AG10803 (cell line): Measurements from ENCODE around the gene BDNF.

Experiments
- DNase-seq: peaks from one replicate; pipeline ENCODE4 v3.0.0; 2010; ENCODE audit warnings: low read depth
- H3K4me3 ChIP-seq: 2 replicates; pipeline ENCODE4 v1.5.1; 2011; ENCODE audit warnings: mild to moderate bottlenecking, low read length, control low read depth
- CTCF ChIP-seq: conservative IDR thresholded peaks from 2 replicates; pipeline ENCODE4 v1.5.1; 2011; ENCODE audit warnings: mild to moderate bottlenecking, low read length, control low read depth, inconsistent platforms

The BDNF gene

GRCh38 chr11:27705873-27706820 is 5.9 kb upstream of the BDNF start:
- peak; percentile 68 for DNase-seq
- no peak overlapping the region for H3K4me3 ChIP-seq
- peak; percentile 63 for TF ChIP-seq CTCF

- H3K4me3 ChIP-seq = no peak overlapping the region
- peak; percentile 39; the same call in 1 of the 2 replicates for TF ChIP-seq CTCF
- DNase-seq = peak; percentile 59
Observed at GRCh38 chr11:27703481-27703880, 3.2 kb upstream of the BDNF start.

GRCh38 chr11:27702811-27703210 is 2.6 kb upstream of the BDNF start:
- DNase-seq = no peak
- no peak overlapping the region for H3K4me3 ChIP-seq
- TF ChIP-seq CTCF = no peak

- peak; percentile 53 for TF ChIP-seq CTCF
- peak; percentile 81 for DNase-seq
Observed at GRCh38 chr11:27701355-27702105, 1.3 kb upstream of the BDNF start.

GRCh38 chr11:27699926-27700350 is 317 bp downstream of the BDNF start:
- no peak for TF ChIP-seq CTCF
- DNase-seq = no peak
- H3K4me3 ChIP-seq = peak overlapping the region; percentile 87

More at GRCh38 chr11:27701355-27702105, 1.3 kb upstream of the BDNF start:
- H3K4me3 ChIP-seq = peak overlapping the region; percentile 85

- no peak for DNase-seq
- TF ChIP-seq CTCF = no peak
- peak overlapping the region; percentile 87 for H3K4me3 ChIP-seq
Observed at GRCh38 chr11:27699242-27699925, 871 bp downstream of the BDNF start.
